HG03196 (cell line): Measurements from ENCODE around the gene COL5A2.

ENCODE experiments used
- ATAC-seq: cut with Tn5 transposase; IDR thresholded peaks from one replicate; pipeline ENCODE4 v1.9.1; 2021; ENCODE audit not compliant: unreplicated experiment

The COL5A2 gene

DNA sequence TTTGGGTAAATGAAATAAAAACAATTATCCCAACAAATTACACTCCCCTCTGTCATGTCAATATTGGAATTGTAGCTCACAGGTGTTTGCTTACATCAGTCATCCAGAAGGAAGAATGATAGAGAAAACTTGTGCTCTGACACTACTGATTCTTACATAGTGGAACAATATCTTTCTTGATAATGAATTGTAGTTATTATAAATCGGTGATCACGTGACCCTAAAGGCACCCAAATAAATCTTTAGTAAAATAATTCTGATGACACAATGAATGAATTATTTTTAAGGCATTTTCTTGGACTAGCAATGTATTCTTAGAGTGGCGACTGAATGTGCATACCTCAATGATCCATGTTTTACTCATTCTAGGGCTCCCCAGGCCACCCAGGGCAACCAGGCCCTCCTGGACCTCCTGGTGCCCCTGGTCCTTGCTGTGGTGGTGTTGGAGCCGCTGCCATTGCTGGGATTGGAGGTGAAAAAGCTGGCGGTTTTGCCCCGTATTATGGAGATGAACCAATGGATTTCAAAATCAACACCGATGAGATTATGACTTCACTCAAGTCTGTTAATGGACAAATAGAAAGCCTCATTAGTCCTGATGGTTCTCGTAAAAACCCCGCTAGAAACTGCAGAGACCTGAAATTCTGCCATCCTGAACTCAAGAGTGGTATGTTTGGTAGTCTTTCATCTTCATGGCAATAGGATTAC lies 170.9 kb downstream of the COL5A2 start:
- ATAC-seq: no peak

DNA sequence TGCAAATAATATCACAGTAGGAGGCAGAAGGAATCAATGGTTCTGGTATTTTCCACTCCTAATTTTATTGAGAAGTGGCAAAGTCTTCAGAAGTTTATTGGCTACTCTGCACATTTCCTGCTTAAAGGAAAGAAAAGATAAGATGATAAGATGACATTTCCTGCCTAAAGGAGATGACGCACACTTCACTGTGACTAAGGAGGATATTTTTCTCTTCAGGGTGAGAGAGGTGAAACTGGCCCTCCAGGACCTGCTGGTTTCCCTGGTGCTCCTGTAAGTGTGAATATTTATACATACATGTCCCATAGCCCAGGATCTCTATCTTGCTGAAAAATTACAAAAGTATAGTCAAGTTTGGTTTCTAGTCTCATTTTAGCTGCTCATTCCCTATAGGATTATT lies 177.5 kb downstream of the COL5A2 start:
- ATAC-seq: no peak

GRCh38 chr2:189000221-189000620 lies 179.3 kb downstream of the COL5A2 start:
- no peak for ATAC-seq

GRCh38 chr2:188997263-188997662 lies 182.3 kb downstream of the COL5A2 start:
- ATAC-seq: no peak

DNA sequence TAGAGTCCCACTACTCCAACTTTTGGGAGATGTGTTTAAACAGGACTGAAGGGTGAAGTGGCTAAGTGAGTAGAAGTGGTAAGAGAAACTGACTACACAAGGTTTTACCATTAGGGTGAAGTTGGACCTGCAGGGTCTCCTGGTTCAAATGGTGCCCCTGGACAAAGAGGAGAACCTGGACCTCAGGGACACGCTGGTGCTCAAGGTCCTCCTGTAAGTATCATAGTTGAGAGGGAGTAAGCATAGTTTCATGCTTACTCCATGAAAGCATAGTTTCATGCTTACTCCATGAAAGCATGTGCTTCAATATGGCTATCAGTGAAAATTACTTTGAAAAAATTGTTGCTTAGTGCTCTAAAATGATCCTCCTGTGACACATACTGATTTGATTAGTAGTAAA lies 186.3 kb downstream of the COL5A2 start:
- no peak for ATAC-seq

DNA sequence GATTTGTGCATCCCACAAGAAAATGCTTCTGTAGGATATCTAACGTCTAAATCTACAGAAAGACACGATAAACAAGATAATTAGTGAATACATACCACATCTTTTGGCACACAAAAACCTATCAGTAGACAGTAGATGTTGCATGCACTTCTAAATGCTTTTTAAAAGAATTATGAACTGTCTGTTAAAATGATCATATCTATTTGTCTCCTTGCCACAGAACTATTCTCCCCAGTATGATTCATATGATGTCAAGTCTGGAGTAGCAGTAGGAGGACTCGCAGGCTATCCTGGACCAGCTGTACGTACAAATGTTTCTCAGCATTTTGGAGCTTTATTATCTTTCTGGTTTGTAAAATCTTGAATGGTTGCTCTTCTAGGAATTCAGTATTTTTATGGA lies 192.7 kb downstream of the COL5A2 start:
- ATAC-seq: no peak

DNA sequence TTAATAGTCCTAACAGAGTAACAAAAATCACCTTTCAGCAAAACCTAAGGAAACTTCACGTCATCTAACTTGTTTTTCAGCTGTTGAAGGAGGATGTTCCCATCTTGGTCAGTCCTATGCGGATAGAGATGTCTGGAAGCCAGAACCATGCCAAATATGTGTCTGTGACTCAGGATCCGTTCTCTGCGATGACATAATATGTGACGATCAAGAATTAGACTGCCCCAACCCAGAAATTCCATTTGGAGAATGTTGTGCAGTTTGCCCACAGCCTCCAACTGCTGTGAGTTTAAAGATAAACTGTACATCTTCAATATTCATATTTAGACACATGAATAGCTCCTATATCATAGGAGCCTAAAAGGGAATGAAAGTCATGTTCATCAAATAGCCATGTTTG lies 194.9 kb downstream of the COL5A2 start:
- no peak for ATAC-seq

- ATAC-seq: no peak
Measured at GRCh38 chr2:188984065-188984491, 195.5 kb downstream of the COL5A2 start.

DNA sequence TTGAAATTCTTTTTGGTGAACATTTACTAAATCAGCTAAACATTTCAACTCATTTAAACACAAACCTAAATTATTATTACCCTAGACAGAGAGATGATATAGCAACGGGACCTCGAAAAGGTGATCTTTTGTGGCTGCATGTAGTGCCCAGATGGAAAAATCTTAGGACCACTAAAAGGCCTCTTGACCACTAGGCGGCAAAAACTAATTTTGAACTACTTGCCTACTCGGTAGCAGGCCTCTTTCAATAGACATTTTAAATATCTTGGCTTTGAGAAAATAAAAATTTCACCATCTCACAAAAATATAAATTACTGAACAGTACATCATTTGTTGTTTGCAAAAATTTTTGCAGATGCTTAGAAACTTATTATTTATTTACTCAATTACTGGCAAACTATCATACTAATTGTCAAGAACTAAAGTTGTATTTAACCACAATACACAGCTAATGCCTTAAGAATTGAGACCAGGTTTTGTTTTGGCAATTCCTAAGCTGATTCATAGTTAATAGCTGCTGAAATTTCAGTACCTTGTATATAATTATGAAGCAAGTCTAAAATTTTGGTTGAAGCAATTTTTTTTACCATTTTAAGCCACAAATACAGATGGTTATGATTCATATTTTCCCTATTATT lies 196.0 kb downstream of the COL5A2 start:
- no peak for ATAC-seq
